ENCODE results near the gene RFX2. TPM values are rescaled to one million over a fixed set of nuclear protein-coding genes. Genes with fewer than 3 reads are reported as not detected.
"Not testable (repeated sequence)": the region's sequence is repeated elsewhere in the genome, so short reads cannot be mapped to it uniquely, and the experiment has no call there.

Gene RFX2
- total RNA-seq, 4 donors from 2014 or later: 0.31 to 10.5 (median 2.2) TPM

DNA sequence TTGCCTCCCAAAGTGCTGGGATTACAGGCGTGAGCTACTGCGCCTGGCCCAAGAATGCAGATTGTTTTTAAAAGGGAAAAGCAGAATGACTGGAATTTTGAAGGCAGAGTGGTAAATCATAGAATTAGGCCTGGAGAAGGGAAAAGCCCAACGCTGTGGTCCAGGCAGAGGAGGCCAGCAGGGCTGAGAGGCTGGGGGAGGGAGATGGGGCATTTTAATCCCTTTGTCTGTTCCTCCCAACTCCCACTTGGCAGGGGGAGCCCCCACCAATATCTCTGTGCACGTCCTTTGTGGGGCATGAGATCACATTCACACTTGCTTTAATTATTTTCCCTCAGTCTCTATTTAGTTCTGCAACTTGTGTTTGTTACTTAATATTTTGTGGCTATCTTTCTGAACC lies 77.9 kb downstream of the RFX2 start:
- DNase-seq (no peak), ATAC-seq (no peak)
- no peak for TF ChIP-seq POLR2A (IDR thresholded peaks at IDR 0.05)
- Histone ChIP-seq H3K27me3 (no peaks in the 10 kb centered on the region), H3K4me1 (no peaks in the 10 kb centered on the region), H3K27ac (no peak overlapping the region), H3K36me3 (no peaks in the 10 kb centered on the region), H3K9me3 (no peaks in the 10 kb centered on the region), H3K4me3 (no peak overlapping the region)
- intact Hi-C loops (cut with DNase I; ENCODE audit: low total_unique reads): no loop called here
- in situ Hi-C loops (cut with MboI; ENCODE audit: low sequenced_read_pairs in 4 of 4): loop anchor here in 1 of 4 donors (25.0 kb wide), 1 partner anchor 280 kb away; no protein-coding TSS in a partner anchor

DNA sequence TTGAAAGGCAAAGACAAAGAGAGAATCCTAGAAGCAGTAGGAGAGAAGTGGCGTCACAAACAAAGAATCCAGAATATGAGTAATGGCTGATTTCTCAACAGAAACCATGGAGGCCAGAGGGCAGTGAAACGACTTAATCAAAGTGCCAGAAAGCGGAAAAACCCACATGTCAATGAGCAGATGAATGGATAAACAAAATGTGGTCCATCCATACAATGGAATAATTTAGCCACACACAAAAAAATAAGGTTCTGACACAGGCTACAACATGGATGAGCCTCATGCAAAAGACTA lies 80.1 kb downstream of the RFX2 start:
- DNase-seq (no peak), ATAC-seq (no peak)
- H3K4me1 ChIP-seq: no peaks in the 10 kb centered on the region
- no peaks in the 10 kb centered on the region for H3K36me3 ChIP-seq
- H3K9me3 ChIP-seq: no peaks in the 10 kb centered on the region
- intact Hi-C loops (cut with DNase I; ENCODE audit: low total_unique reads): no loop called here
- no peak for TF ChIP-seq POLR2A (IDR thresholded peaks at IDR 0.05)
- TF ChIP-seq, protein P1, sequence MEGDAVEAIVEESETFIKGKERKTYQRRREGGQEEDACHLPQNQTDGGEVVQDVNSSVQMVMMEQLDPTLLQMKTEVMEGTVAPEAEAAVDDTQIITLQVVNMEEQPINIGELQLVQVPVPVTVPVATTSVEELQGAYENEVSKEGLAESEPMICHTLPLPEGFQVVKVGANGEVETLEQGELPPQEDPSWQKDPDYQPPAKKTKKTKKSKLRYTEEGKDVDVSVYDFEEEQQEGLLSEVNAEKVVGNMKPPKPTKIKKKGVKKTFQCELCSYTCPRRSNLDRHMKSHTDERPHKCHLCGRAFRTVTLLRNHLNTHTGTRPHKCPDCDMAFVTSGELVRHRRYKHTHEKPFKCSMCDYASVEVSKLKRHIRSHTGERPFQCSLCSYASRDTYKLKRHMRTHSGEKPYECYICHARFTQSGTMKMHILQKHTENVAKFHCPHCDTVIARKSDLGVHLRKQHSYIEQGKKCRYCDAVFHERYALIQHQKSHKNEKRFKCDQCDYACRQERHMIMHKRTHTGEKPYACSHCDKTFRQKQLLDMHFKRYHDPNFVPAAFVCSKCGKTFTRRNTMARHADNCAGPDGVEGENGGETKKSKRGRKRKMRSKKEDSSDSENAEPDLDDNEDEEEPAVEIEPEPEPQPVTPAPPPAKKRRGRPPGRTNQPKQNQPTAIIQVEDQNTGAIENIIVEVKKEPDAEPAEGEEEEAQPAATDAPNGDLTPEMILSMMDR (IDR thresholded peaks at IDR 0.05 in 4 of 5, conservative IDR thresholded peaks at IDR 0.05 in 1 of 5): no peak
- no peak overlapping the region for H3K4me3 ChIP-seq
- no peaks in the 10 kb centered on the region for H3K27me3 ChIP-seq
- in situ Hi-C loops (cut with MboI; ENCODE audit: low sequenced_read_pairs in 4 of 4): loop anchor here in 1 of 4 donors (25.0 kb wide), 1 partner anchor 282 kb away; no protein-coding TSS in a partner anchor
- H3K27ac ChIP-seq: no peak overlapping the region

DNA sequence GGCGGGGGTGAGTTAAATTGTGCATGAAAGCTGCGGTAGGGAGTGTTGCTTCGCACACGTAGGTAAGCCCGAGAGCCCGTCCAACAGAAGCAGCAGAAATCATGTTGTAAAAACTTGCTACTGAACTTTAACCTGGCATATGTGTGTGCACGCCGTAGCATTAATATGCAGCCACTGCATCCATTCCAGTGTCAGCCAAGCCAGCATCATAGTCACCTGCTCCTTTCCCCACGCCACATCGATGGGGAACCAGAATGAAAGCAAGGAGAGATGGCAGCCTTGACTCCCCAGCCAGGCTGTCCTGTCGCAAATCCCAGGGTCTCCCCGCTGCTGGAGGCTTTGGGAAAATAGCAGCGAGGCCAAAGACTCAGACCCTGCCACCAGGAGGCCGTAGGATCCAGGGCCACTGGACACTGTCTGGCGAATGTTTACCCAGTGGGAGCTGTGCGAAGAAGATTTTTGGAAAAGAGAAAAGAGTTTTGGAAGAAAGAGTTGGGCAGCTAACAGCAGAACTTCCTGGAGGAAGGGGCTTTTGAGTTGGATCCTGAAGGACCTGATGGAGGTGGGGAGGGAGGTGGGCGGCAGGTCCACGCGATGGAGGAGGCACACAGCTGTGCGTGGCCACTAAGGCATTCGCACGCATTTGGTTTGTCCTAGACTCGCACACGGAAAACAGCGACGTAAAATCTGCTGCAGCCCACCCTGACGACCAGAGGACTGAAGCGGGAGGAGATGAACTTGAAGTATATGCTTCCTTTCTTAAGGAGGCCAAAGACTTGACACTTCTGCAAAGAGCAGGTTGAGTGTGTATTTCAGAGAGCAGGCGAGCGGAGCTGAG lies 83.7 kb downstream of the RFX2 start:
- DNase-seq (no peak), ATAC-seq (no peak)
- H3K36me3 ChIP-seq: no peaks in the 10 kb centered on the region
- in situ Hi-C loops (cut with MboI; ENCODE audit: low sequenced_read_pairs in 4 of 4) (loop anchor here in 1 of 4 donors (25.0 kb wide), 1 partner anchor 286 kb away; no protein-coding TSS in a partner anchor), intact Hi-C loops (cut with DNase I; ENCODE audit: low total_unique reads) (no loop called here)
- no peaks in the 10 kb centered on the region for H3K27me3 ChIP-seq
- H3K4me1 ChIP-seq: no peaks in the 10 kb centered on the region
- no peak overlapping the region for H3K27ac ChIP-seq
- TF ChIP-seq POLR2A (IDR thresholded peaks at IDR 0.05): no peak
- TF ChIP-seq, protein P1 (IDR thresholded peaks at IDR 0.05 in 4 of 5, conservative IDR thresholded peaks at IDR 0.05 in 1 of 5): no peak
- H3K9me3 ChIP-seq: no peaks in the 10 kb centered on the region
- H3K4me3 ChIP-seq: no peak overlapping the region

DNA sequence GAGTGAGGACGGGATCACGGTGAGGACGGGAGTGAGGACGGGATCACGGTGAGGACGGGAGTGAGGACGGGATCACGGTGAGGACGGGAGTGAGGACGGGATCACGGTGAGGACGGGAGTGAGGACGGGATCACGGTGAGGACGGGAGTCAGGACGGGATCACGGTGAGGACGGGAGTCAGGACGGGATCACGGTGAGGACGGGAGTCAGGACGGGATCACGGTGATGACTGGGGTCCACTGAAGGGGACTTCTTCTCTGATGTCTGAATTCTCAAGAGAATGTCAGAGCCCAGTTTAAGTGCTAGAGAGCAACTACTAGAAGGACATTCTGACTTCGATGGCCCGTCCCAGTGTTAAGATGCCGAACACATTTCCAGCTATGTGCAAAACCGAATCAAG lies 85.5 kb downstream of the RFX2 start:
- H3K9me3 ChIP-seq; H3K4me3 ChIP-seq; DNase-seq; H3K36me3 ChIP-seq; ATAC-seq; H3K27ac ChIP-seq; intact Hi-C loops (cut with DNase I; ENCODE audit: low total_unique reads); H3K27me3 ChIP-seq; H3K4me1 ChIP-seq: not testable (repeated sequence)
- in situ Hi-C loops (cut with MboI; ENCODE audit: low sequenced_read_pairs in 4 of 4): loop anchor here in 1 of 4 donors (5.0 to 25.0 kb wide), 2 partner anchors 37 to 288 kb away; no protein-coding TSS in a partner anchor

DNA sequence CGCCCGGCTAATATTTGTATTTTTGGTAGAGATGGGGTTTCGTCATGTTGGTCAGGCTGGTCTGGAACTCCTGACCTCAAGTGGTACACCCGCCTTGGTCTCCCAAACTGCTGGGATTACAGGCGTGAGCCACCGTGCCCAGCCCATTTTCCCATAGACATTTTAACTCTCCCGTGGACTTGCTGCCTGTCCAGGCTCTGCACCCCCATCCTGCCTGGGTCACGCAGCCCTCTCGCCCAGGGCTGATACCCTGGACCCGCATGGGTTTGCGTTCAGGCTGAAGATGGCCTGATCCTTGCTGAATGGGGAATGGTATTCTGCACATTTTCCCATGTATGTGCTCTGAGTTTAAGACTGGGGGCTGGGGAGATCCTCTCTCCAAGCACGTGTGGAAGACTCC lies 86.4 kb downstream of the RFX2 start:
- Histone ChIP-seq H3K4me3 (no peak overlapping the region), H3K27me3 (no peaks in the 10 kb centered on the region), H3K27ac (no peak overlapping the region), H3K36me3 (no peaks in the 10 kb centered on the region), H3K9me3 (no peaks in the 10 kb centered on the region), H3K4me1 (no peaks in the 10 kb centered on the region)
- no peak for ATAC-seq
- in situ Hi-C loops (cut with MboI; ENCODE audit: low sequenced_read_pairs in 4 of 4): loop anchor here in 1 of 4 donors (5.0 kb wide), 1 partner anchor 37 kb away; no protein-coding TSS in a partner anchor
- TF ChIP-seq, protein P1 (IDR thresholded peaks at IDR 0.05 in 4 of 5, conservative IDR thresholded peaks at IDR 0.05 in 1 of 5): no peak
- intact Hi-C loops (cut with DNase I; ENCODE audit: low total_unique reads): no loop called here
- DNase-seq: no peak

Data from gastrocnemius medialis (tissue), 4 donors.